HEK293 (cell line): ENCODE results near the gene PMEL.

Source experiments
- GLIS2 ChIP-seq: fragments of 450-650 bp; formaldehyde crosslinking; IDR thresholded peaks from 2 replicates; pipeline ENCODE4 v1.5.1; 2016; ENCODE audit warnings: missing biosample characterization, missing genetic modification characterization
- KLF17 ChIP-seq: fragments of 450-650 bp; formaldehyde crosslinking; IDR thresholded peaks from 2 replicates; pipeline ENCODE4 v1.5.1; 2016; ENCODE audit warnings: missing biosample characterization, missing genetic modification characterization
- ZBTB10 ChIP-seq: fragments of 450-650 bp; formaldehyde crosslinking; IDR thresholded peaks from 2 replicates; pipeline ENCODE4 v1.5.1; 2016; ENCODE audit warnings: missing biosample characterization, missing genetic modification characterization
- ZBTB11 ChIP-seq: fragments of 450-650 bp; formaldehyde crosslinking; conservative IDR thresholded peaks from 2 replicates; pipeline ENCODE4 v1.5.1; 2016; ENCODE audit warnings: low read depth, missing biosample characterization, missing genetic modification characterization
- ZBTB48 ChIP-seq: fragments of 450-650 bp; formaldehyde crosslinking; IDR thresholded peaks from 2 replicates; pipeline ENCODE4 v1.5.1; 2016; ENCODE audit warnings: missing biosample characterization, missing genetic modification characterization
- ZBTB49 ChIP-seq: fragments of 450-650 bp; formaldehyde crosslinking; IDR thresholded peaks from 2 replicates; pipeline ENCODE4 v1.5.1; 2016; ENCODE audit warnings: missing biosample characterization, missing genetic modification characterization, low read depth
- ZFP37 ChIP-seq: fragments of 450-650 bp; formaldehyde crosslinking; IDR thresholded peaks from 2 replicates; pipeline ENCODE4 v1.5.1; 2016; ENCODE audit warnings: missing biosample characterization, missing genetic modification characterization
- ZNF140 ChIP-seq: fragments of 450-650 bp; formaldehyde crosslinking; IDR thresholded peaks from 2 replicates; pipeline ENCODE4 v1.5.1; 2016; ENCODE audit warnings: missing biosample characterization, missing genetic modification characterization
- ZNF280D ChIP-seq: fragments of 450-650 bp; formaldehyde crosslinking; IDR thresholded peaks from 2 replicates; pipeline ENCODE4 v1.5.1; 2016; ENCODE audit warnings: missing biosample characterization, missing genetic modification characterization
- ZNF404 ChIP-seq: fragments of 450-650 bp; formaldehyde crosslinking; IDR thresholded peaks from 2 replicates; pipeline ENCODE4 v1.5.1; 2017; ENCODE audit warnings: missing biosample characterization, missing genetic modification characterization
- ZNF426 ChIP-seq: fragments of 450-650 bp; formaldehyde crosslinking; IDR thresholded peaks from 2 replicates; pipeline ENCODE4 v1.5.1; 2017; ENCODE audit warnings: missing biosample characterization, missing genetic modification characterization, mild to moderate bottlenecking, inconsistent platforms, moderate library complexity
- ZNF561 ChIP-seq: fragments of 450-650 bp; IDR thresholded peaks from 2 replicates; pipeline ENCODE4 v1.5.1; 2018; ENCODE audit warnings: missing biosample characterization, missing genetic modification characterization, borderline replicate concordance
- ZNF580 ChIP-seq: fragments of 450-650 bp; formaldehyde crosslinking; IDR thresholded peaks from 2 replicates; pipeline ENCODE4 v1.5.1; 2016; ENCODE audit warnings: missing biosample characterization, missing genetic modification characterization
- ZNF624 ChIP-seq: fragments of 450-650 bp; formaldehyde crosslinking; IDR thresholded peaks from 2 replicates; pipeline ENCODE4 v1.5.1; 2017; ENCODE audit warnings: missing biosample characterization, missing genetic modification characterization
- ZNF76 ChIP-seq: fragments of 450-650 bp; formaldehyde crosslinking; IDR thresholded peaks from 2 replicates; pipeline ENCODE4; 2016; ENCODE audit warnings: low read depth, missing biosample characterization, missing genetic modification characterization, borderline replicate concordance
- ZNF785 ChIP-seq: fragments of 450-650 bp; formaldehyde crosslinking; IDR thresholded peaks from 2 replicates; pipeline ENCODE4 v1.5.1; 2016; ENCODE audit warnings: missing biosample characterization, missing genetic modification characterization
- TF ChIP-seq, protein P1 (sequence below): fragments of 450-650 bp; formaldehyde crosslinking; IDR thresholded peaks from 2 replicates; pipeline ENCODE4 v1.5.1; 2017; ENCODE audit warnings: missing biosample characterization, missing genetic modification characterization
- TF ChIP-seq, protein P2 (sequence below): fragments of 450-650 bp; formaldehyde crosslinking; conservative IDR thresholded peaks from 2 replicates; pipeline ENCODE4 v1.5.1; 2016; ENCODE audit warnings: low read depth, missing biosample characterization, missing genetic modification characterization

Gene PMEL

DNA sequence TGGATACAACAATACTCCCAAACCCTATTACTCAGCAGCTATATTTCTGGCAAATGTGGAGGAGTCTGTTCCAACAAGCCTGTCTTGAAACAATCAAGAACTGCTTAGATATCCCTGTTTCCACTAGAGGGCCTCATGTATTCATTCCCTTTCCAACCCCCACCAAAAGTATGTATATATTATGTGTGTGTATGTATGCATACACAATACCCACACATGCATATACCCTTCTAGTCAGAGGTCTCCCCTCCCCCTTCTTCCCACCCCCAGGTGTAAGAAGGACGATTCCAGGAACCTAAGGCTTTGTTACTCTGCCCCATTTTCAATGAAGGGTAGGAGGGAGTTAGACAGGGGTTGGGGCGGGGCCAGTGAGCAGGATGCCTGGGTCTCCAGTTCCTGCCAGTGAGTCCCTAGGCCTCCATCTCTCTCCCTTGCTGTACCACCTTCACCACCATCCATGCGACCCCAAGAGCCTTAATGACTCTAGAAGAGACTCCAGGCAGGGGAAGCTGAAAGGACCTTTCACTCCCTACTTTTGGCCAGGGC lies 35.0 kb downstream of the PMEL start, which contains the start of gene DGKA (continued):
- TF ChIP-seq ZNF280D (tag by site-specific recombination) (no peak), ZNF76 (no peak), ZBTB48 (tag by site-specific recombination) (no peak), ZBTB49 (tag by site-specific recombination) (no peak), GLIS2 (no peak), ZNF561 (no peak), ZNF624 (tag by site-specific recombination) (no peak), ZNF580 (no peak), ZNF140 (tag by site-specific recombination) (no peak), KLF17 (tag by site-specific recombination) (no peak), ZNF426 (tag by site-specific recombination) (no peak), ZBTB11 (0 out of 2 replicates have a peak, but pooled peaks have one; percentile 3), ZFP37 (tag by site-specific recombination) (no peak), ZNF404 (tag by site-specific recombination) (no peak), ZBTB10 (tag by site-specific recombination) (no peak), ZNF785 (no peak)
- TF ChIP-seq, protein P1, sequence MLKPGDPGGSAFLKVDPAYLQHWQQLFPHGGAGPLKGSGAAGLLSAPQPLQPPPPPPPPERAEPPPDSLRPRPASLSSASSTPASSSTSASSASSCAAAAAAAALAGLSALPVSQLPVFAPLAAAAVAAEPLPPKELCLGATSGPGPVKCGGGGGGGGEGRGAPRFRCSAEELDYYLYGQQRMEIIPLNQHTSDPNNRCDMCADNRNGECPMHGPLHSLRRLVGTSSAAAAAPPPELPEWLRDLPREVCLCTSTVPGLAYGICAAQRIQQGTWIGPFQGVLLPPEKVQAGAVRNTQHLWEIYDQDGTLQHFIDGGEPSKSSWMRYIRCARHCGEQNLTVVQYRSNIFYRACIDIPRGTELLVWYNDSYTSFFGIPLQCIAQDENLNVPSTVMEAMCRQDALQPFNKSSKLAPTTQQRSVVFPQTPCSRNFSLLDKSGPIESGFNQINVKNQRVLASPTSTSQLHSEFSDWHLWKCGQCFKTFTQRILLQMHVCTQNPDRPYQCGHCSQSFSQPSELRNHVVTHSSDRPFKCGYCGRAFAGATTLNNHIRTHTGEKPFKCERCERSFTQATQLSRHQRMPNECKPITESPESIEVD (tag by site-specific recombination) = no peak
- TF ChIP-seq, protein P2, sequence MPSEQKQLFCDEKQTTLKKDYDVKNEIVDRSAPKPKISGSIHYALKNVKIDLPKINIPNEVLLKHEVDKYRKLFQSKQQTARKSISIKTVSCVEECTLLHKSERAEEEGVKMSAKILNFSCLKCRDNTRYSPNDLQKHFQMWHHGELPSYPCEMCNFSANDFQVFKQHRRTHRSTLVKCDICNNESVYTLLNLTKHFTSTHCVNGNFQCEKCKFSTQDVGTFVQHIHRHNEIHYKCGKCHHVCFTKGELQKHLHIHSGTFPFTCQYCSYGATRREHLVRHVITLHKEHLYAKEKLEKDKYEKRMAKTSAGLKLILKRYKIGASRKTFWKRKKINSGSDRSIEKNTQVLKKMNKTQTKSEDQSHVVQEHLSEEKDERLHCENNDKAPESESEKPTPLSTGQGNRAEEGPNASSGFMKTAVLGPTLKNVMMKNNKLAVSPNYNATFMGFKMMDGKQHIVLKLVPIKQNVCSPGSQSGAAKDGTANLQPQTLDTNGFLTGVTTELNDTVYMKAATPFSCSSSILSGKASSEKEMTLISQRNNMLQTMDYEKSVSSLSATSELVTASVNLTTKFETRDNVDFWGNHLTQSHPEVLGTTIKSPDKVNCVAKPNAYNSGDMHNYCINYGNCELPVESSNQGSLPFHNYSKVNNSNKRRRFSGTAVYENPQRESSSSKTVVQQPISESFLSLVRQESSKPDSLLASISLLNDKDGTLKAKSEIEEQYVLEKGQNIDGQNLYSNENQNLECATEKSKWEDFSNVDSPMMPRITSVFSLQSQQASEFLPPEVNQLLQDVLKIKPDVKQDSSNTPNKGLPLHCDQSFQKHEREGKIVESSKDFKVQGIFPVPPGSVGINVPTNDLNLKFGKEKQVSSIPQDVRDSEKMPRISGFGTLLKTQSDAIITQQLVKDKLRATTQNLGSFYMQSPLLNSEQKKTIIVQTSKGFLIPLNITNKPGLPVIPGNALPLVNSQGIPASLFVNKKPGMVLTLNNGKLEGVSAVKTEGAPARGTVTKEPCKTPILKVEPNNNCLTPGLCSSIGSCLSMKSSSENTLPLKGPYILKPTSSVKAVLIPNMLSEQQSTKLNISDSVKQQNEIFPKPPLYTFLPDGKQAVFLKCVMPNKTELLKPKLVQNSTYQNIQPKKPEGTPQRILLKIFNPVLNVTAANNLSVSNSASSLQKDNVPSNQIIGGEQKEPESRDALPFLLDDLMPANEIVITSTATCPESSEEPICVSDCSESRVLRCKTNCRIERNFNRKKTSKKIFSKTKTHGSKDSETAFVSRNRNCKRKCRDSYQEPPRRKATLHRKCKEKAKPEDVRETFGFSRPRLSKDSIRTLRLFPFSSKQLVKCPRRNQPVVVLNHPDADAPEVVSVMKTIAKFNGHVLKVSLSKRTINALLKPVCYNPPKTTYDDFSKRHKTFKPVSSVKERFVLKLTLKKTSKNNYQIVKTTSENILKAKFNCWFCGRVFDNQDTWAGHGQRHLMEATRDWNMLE (tag by site-specific recombination) = no peak
